Measurements from ENCODE around the gene LTF. TPM values are rescaled to one million over a fixed set of nuclear protein-coding genes. Genes with fewer than 3 reads are reported as not detected.
A peak's percentile ranks its signal among the peaks of the same experiment; 100 is the strongest.

The LTF gene
- total and polyA plus RNA-seq, 9 of the 15 experiments (the other 6 are each of a cell fraction or from before 2014, with no cell fraction given) = 0.07 TPM; not detected in 8

GRCh38 chr3:46490338-46491084, 25.8 kb upstream of the LTF start (continued):
- TF ChIP-seq CTCFL (IDR thresholded peaks at IDR 0.05; ENCODE audit: borderline replicate concordance, insufficient read depth, low read depth, low read length, poor library complexity, severe bottlenecking) (no peak), ZC3H8 (IDR thresholded peaks at IDR 0.05) (no peak), ILF3 (IDR thresholded peaks at IDR 0.05; ENCODE audit: borderline replicate concordance) (no peak), ZNF12 (CRISPR knock-in tag; IDR thresholded peaks at IDR 0.05) (no peak), CHD4 (IDR thresholded peaks at IDR 0.05; ENCODE audit: insufficient read depth, insufficient replicate concordance, low read depth, low read length, poor library complexity, severe bottlenecking) (no peak), MEIS2 (IDR thresholded peaks at IDR 0.05; ENCODE audit: partially characterized antibody) (no peak), ZBTB34 (CRISPR knock-in tag; IDR thresholded peaks at IDR 0.05) (no peak), SP2 (IDR thresholded peaks at IDR 0.05; ENCODE audit: extremely low read depth, low read depth, low read length, poor library complexity, severe bottlenecking) (no peak), RCOR1 (IDR thresholded peaks at IDR 0.05; ENCODE audit: borderline replicate concordance in 1 of 2, low read depth in 2 of 2, low read length in 2 of 2) (peak in 1 of 2 experiments; percentile 20; a peak in 1 of 4 replicates), CXXC5 (CRISPR knock-in tag; IDR thresholded peaks at IDR 0.05) (0 out of 2 replicates have a peak, but pooled peaks have one; percentile 8), NR3C1 (CRISPR knock-in tag; IDR thresholded peaks at IDR 0.05) (no peak), MED1 (CRISPR knock-in tag; IDR thresholded peaks at IDR 0.05; ENCODE audit: borderline replicate concordance) (no peak), SMAD1 (IDR thresholded peaks at IDR 0.05; ENCODE audit: low read depth, low read length, partially characterized antibody) (no peak), TBP (optimal IDR thresholded peaks at IDR 0.05; ENCODE audit: low read depth, low read length) (no peak), MIER1 (IDR thresholded peaks at IDR 0.05; ENCODE audit: low read depth) (no peak), BCL6 (CRISPR knock-in tag; IDR thresholded peaks at IDR 0.05) (no peak), E2F5 (CRISPR knock-in tag; IDR thresholded peaks at IDR 0.05) (no peak), KHSRP (IDR thresholded peaks at IDR 0.05) (no peak), FOXA1 (IDR thresholded peaks at IDR 0.05; ENCODE audit: borderline replicate concordance) (no peak), GATAD2B (IDR thresholded peaks at IDR 0.05; ENCODE audit: borderline replicate concordance) (no peak), ZZZ3 (IDR thresholded peaks at IDR 0.05) (no peak), KAT7 (CRISPR knock-in tag; IDR thresholded peaks at IDR 0.05; ENCODE audit: borderline replicate concordance) (no peak), FOXK2 (conservative IDR thresholded peaks at IDR 0.05 in 1 of 2, IDR thresholded peaks at IDR 0.05 in 1 of 2; ENCODE audit: low read depth in 2 of 2) (no peak), KAT8 (IDR thresholded peaks at IDR 0.05; ENCODE audit: low read depth) (no peak), FIP1L1 (IDR thresholded peaks at IDR 0.05; ENCODE audit: low read depth, low read length, poor library complexity, severe bottlenecking) (no peak)

Measured in K562 (cell line).